Activated CD8-positive, alpha-beta T cell treated with anti-CD3 and anti-CD28 coated beads, Interleukin-2, amount 10 ng/mL, durations not matched to agents 7 days and 5 days (primary cell): ENCODE results near the gene KDM8. TPM values are rescaled to one million over a fixed set of nuclear protein-coding genes. Genes with fewer than 3 reads are reported as not detected.

Experiments
- ATAC-seq: fragments of 150-1000 bp; cut with Tn5 transposase; one replicate; pipeline ENCODE4 v1.10.0; 2021; ENCODE audit warnings: moderate library complexity
- CTCF ChIA-PET: fragments of 350-600 bp; sonication (Branson Sonifier 250); formaldehyde crosslinking; loops from one replicate; lab custom pipeline; 2021; ENCODE audit warnings: antibody characterized with exemption; lab: Charles Lee
- POLR2A ChIA-PET: fragments of 350-600 bp; sonication (Branson Sonifier 250); formaldehyde crosslinking; loops from one replicate; lab custom pipeline; 2021; ENCODE audit warnings: antibody characterized with exemption; lab: Charles Lee
- DNase-seq: peaks from one replicate; pipeline ENCODE4 v3.0.0-alpha.2; 2020
- H3K27ac Mint-ChIP-seq: one replicate; pipeline ENCODE4 v1.8.0; 2021; ENCODE audit warnings: mild to moderate bottlenecking, mixed read lengths
- H3K27me3 Mint-ChIP-seq: one replicate; pipeline ENCODE4 v1.8.0; 2021; ENCODE audit warnings: low read depth, mixed read lengths
- H3K36me3 Mint-ChIP-seq: one replicate; pipeline ENCODE4 v1.8.0; 2021; ENCODE audit warnings: low read depth, mixed read lengths
- H3K4me1 Mint-ChIP-seq: one replicate; pipeline ENCODE4 v1.8.0; 2021; ENCODE audit warnings: low read depth, mixed read lengths
- H3K4me3 Mint-ChIP-seq: one replicate; pipeline ENCODE4 v1.8.0; 2021; ENCODE audit warnings: mild to moderate bottlenecking, mixed read lengths
- H3K9me3 Mint-ChIP-seq: one replicate; pipeline ENCODE4 v1.8.0; 2022; ENCODE audit warnings: mixed read lengths; ENCODE audit not compliant: insufficient read depth
- total RNA-seq, 2 experiments: library from RNA; stranded (reverse); gene quantifications; one replicate each; pipeline ENCODE4 v1.2.3, GENCODE V29; 2021

KDM8 gene
- total RNA-seq, 2 experiments from 2014 or later, result 14.7 to 15.0 TPM

DNA sequence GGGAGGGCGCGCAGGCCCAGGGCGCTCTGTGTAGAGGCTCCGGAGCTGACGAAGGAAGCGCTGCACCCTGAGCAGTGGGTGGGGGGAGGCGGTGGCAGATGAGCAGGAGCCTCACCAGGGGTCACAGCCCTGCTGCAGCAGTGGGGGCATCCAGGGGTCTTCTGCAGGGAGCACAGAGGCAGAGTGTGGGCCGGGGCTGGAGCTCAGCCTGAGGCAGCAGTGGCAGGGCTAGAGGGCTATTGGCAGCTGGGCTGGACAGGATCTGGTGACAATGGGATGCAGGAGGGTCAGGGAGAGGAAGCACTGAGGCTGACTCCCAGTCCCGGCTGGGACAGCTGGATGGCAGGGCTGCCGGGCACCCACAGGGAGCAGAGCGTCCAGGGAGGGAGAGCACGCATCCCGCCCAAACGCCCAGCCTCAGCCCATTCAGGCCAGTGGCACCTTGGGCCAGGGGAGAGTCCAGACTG, 21.0 kb downstream of the KDM8 start:
- H3K4me3 Mint-ChIP-seq, result no peak overlapping the region
- no peak for ATAC-seq
- POLR2A ChIA-PET, result no interaction called here

DNA sequence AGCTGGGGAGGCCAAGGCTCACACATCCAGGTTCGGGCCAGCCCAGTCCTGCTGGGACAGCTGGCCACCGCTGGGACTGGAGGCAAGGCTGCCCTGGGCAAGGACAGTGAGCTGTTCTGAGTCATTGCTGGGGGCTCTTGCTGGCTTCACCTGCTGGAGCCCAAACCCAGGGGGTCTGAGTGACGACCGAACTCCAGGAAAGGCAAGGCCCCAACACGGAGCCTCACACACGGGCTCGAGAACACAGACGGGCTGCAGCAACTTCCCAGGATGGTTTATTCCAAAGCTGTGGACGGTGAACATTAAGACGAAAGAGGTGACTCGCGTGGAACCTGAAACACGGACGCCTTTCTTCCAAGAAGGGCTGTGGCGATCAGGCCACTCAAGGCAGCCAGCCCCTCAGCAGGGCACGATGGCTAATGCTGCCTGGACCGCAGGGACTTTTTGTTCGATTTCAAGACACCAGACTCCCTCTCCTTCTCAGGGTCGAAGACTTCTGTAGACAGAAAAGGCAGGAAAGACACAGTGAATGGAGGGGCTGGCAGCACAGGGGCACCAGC, 21.5 kb downstream of the KDM8 start:
- H3K27me3 Mint-ChIP-seq, result no peaks in the 10 kb centered on the region
- H3K4me1 Mint-ChIP-seq, result peaks cover 32% of the 10 kb centered on the region

More for the DNA sequence above, 21.0 kb downstream of the KDM8 start:
- CTCF ChIA-PET, result no interaction called here
- H3K27ac Mint-ChIP-seq, result peak overlapping the region; percentile 50
- H3K36me3 Mint-ChIP-seq, result peaks cover 21% of the 10 kb centered on the region
- peaks cover 27% of the 10 kb centered on the region for H3K4me1 Mint-ChIP-seq
- H3K9me3 Mint-ChIP-seq, result no peaks in the 10 kb centered on the region
- DNase-seq, result no peak
- no peaks in the 10 kb centered on the region for H3K27me3 Mint-ChIP-seq

DNA sequence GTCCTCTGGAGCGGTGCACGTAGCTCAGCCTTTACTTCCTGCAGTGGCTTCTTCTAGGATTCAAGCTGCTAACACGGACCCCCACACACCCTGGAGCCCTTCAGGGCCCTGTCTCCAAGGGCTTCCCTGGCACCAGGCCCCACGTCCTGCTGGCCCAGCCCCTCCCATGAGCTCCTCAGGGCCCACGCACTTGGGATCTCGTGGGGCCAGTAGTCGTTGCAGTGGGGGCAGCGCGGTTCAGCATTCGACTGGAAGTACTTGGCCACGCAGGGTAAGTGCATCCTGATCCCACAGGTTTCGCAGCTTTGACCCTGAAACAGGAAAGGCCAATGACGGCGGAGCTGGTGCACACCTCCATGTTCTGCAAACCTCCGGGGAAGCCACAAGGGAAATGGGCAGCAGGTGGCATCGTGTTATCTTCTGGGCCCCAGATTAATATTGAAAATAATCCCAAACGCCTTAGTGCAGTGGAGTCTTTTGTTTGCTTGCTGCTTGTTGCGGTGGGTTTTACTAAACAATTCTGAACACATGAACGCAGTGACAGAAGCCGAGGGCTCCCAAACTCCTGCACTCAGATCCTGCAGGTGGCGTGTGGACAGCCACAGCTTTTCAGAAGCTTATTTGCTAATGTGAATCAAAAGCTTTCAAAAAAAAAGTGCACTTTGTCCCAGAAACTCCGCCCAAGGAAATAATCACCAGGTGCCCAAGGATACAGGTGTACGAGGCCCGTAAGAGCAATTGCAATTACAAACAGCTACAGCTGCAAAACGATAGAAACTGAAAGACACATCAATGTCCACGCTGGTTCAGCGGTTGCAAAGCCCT, 22.4 kb downstream of the KDM8 start:
- Mint-ChIP-seq H3K9me3 (no peaks in the 10 kb centered on the region), H3K4me1 (peaks cover 41% of the 10 kb centered on the region), H3K4me3 (no peak overlapping the region), H3K36me3 (peaks cover 25% of the 10 kb centered on the region), H3K27me3 (no peaks in the 10 kb centered on the region), H3K27ac (peak overlapping the region; percentile 65)
- ATAC-seq (no peak), DNase-seq (no peak)
- CTCF ChIA-PET, result interaction anchor here (0.7 to 2.4 kb wide), 7 partner anchors 9 to 142 kb away, joined by 3 to 13 read pairs (median 5); partner anchors contain the start of gene KDM8
- POLR2A ChIA-PET, result interaction anchor here (1.1 to 1.2 kb wide), 2 partner anchors 9 to 141 kb away, joined by 3 to 5 read pairs; no protein-coding TSS in a partner anchor

More for the DNA sequence above, 21.5 kb downstream of the KDM8 start:
- ATAC-seq (no peak), DNase-seq (no peak)
- no peak overlapping the region for H3K4me3 Mint-ChIP-seq
- ChIA-PET POLR2A (interaction anchor here (1.1 to 1.2 kb wide), 2 partner anchors 10 to 141 kb away, joined by 3 to 5 read pairs; no protein-coding TSS in a partner anchor), CTCF (interaction anchor here (1.3 to 2.4 kb wide), 4 partner anchors 10 to 143 kb away, joined by 3 to 13 read pairs (median 5); no protein-coding TSS in a partner anchor)
- no peaks in the 10 kb centered on the region for H3K9me3 Mint-ChIP-seq
- H3K36me3 Mint-ChIP-seq, result peaks cover 23% of the 10 kb centered on the region
- peak overlapping the region; percentile 52 for H3K27ac Mint-ChIP-seq

DNA sequence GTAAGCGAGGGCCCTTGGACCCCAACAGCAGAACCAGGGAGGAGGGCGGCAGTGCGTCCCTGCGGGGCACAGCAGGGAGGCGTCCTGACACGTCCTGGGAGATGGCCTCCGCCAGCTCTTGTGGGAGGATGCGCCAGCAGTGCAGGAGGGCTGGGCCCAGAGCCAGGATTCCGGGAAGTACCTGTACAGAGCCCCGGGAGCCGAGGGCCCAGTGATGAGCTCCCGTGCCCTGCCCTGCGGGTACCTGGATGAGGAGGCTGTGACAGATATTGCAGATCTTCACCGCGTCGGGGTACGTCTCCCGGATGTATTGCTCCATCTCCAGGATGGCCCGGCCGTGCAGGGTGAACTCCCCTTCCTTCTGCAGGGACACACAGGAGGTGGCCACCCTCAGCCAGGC, 23.1 kb downstream of the KDM8 start:
- Mint-ChIP-seq H3K36me3 (peaks cover 29% of the 10 kb centered on the region), H3K9me3 (no peaks in the 10 kb centered on the region), H3K27ac (peak overlapping the region; percentile 65), H3K4me3 (no peak overlapping the region), H3K4me1 (peaks cover 48% of the 10 kb centered on the region), H3K27me3 (no peaks in the 10 kb centered on the region)
- ChIA-PET POLR2A (interaction anchor here (1.0 kb wide), 1 partner anchor 22 kb away, joined by 4 read pairs; no protein-coding TSS in a partner anchor), CTCF (interaction anchor here (1.3 to 2.4 kb wide), 4 partner anchors 8 to 142 kb away, joined by 5 to 13 read pairs (median 8); partner anchors contain the start of gene KDM8)
- ATAC-seq, result no peak
- no peak for DNase-seq

DNA sequence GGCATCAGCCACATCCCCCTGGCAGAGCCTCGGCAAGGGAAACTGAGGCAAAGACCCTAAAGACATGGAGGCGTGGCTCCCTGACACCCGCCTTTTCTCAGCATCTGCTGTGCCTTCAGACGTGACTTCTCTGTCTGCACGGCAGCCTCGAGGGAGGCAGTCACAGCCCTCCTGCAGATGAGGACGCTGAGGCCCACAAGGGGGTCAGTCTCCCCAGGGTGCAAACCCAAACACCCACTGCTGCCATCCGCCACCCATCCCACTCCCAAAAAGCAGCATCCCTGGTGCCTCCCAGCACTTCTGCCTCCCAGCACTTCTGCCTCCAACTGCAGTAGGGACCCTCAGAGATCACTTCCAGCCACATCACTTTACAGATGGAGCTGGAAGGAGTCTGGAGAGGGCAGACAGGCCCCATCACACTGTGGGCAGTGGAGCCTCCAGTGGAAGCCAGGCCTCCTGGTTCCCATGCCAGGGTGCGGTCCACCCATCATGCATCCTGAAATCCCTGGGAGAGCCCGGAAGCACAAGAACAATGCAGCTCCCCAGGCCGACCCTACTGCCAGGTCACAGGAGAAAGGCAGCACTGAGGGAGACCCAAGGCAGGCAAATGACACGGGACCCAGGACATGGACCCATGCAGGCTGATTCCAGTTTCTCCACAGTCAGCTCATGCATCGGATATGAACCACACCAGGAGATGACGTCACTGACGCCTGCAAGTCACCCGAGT, 23.8 kb downstream of the KDM8 start:
- Mint-ChIP-seq H3K36me3 (peaks cover 32% of the 10 kb centered on the region), H3K4me1 (peaks cover 54% of the 10 kb centered on the region), H3K4me3 (no peak overlapping the region), H3K27ac (peak overlapping the region; percentile 39), H3K9me3 (no peaks in the 10 kb centered on the region), H3K27me3 (no peaks in the 10 kb centered on the region)
- ChIA-PET POLR2A (interaction anchor here (1.0 kb wide), 1 partner anchor 23 kb away, joined by 4 read pairs; no protein-coding TSS in a partner anchor), CTCF (interaction anchor here (0.8 to 2.4 kb wide), 3 partner anchors 7 to 141 kb away, joined by 3 to 13 read pairs (median 9); no protein-coding TSS in a partner anchor)
- no peak for ATAC-seq
- no peak for DNase-seq

DNA sequence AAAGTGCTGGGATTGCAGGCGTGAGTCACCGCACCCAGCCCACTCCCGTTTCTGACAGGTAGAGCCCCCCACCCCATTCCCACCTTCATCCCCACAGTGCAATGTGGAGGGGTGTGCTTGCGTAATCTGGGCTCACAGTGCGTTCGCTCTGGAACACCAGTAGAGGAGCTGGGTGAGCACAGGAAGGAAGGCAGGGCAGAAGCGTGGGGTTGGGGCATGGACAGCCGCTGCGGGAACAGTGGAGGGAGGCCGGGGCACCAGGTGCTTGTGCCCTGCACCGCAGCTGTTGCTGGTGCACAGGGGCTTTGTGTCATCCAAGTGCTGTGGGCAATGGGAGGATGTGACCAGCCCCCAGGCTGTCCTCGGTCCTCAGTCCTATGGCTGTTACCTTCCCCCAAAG, 24.7 kb downstream of the KDM8 start:
- ATAC-seq (no peak), DNase-seq (no peak)
- peaks cover 64% of the 10 kb centered on the region for H3K4me1 Mint-ChIP-seq
- no peaks in the 10 kb centered on the region for H3K27me3 Mint-ChIP-seq
- H3K4me3 Mint-ChIP-seq, result no peak overlapping the region
- ChIA-PET POLR2A (no interaction called here), CTCF (interaction anchor here (1.0 to 2.0 kb wide), 2 partner anchors 48 to 87 kb away, joined by 3 to 9 read pairs; no protein-coding TSS in a partner anchor)
- H3K9me3 Mint-ChIP-seq, result no peaks in the 10 kb centered on the region
- H3K36me3 Mint-ChIP-seq, result peaks cover 41% of the 10 kb centered on the region
- H3K27ac Mint-ChIP-seq, result peak overlapping the region; percentile 61

DNA sequence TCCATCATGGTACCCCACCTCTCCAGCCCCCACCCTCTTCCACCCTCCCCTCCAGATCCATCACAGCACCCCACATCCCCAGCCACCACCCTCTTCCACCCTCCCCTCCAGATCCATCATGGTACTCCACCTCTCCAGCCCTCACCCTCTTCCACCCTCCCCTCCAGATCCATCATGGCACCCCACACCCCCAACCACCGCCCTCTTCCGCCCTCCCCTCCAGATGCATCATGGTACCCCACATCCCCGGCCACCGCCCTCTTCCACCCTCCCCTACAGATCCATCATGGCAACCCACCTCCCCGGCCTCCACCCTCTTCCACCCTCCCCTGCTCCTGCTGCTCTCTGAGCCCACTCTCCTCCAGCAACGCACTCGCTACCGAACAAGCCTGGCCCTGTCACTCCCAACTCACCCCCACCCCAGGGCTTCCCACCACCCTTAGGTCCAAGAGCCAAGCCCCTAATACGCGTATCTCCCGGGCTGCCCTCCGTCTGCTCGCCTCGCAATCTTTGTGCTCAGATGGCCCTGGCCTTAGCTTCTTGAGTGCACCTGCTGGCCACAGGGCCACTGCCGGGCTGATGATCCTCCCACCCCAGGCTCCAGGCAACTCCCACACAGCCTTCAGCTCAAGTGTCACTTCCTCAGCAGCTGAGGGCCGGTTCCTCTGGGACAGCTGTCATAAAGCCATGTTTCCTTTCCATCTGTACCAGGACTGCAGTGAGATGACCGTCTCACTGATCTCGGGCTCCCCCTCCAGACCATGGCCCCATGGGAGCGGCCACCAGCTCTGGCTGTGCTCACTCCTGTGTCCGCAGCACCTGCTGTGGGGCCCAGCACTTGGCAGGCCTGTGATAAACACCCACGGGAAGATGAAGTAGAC, 25.5 kb downstream of the KDM8 start:
- Mint-ChIP-seq H3K36me3 (peaks cover 48% of the 10 kb centered on the region), H3K27ac (peak overlapping the region; percentile 68), H3K4me3 (no peak overlapping the region), H3K4me1 (peaks cover 72% of the 10 kb centered on the region), H3K9me3 (no peaks in the 10 kb centered on the region), H3K27me3 (no peaks in the 10 kb centered on the region)
- DNase-seq, result no peak
- ChIA-PET CTCF (interaction anchor here (1.0 to 9.5 kb wide), 2 partner anchors 50 to 86 kb away, joined by 3 to 136 read pairs; no protein-coding TSS in a partner anchor), POLR2A (interaction anchor here (1.1 to 12.2 kb wide), 3 partner anchors 49 to 139 kb away, joined by 3 to 222 read pairs (median 4); partner anchors contain the start of gene IL4R)
- no peak for ATAC-seq

DNA sequence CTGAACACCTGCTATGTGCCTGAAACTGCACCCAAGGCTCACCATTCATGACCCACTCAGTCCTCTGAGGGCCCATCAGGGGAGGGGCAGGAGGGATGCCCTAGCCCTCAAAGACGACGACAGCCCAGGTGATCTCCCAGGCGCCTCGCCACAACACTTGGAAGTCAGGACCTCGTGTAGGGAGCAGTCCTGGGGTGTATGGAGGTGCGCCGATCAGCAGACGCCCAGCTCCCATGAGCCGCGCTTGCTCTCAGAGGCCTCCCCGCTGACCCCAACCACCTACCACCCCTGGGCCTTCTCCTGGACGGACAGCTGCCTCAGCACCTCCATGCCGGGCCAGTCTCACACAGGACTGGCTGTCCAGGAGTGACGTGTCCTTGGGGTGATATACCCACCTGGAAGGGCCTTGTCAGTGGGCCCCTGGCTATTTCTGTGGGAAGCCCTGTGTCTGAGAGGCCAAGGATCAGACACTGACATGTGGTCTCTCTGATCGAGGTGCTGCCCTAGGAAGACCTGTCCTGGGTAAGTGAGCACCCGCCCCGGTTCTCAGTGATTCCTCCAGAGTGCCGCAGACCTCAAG, 26.7 kb downstream of the KDM8 start:
- Mint-ChIP-seq H3K9me3 (no peaks in the 10 kb centered on the region), H3K36me3 (peaks cover 54% of the 10 kb centered on the region), H3K27me3 (no peaks in the 10 kb centered on the region), H3K4me1 (peaks cover 83% of the 10 kb centered on the region), H3K4me3 (peak overlapping the region; percentile 75), H3K27ac (peak overlapping the region; percentile 99)
- no peak for DNase-seq
- CTCF ChIA-PET, result interaction anchor here (0.6 to 9.5 kb wide), 21 partner anchors 26 to 227 kb away, joined by 3 to 153 read pairs (median 4); partner anchors contain the start of gene KDM8
- no peak for ATAC-seq
- POLR2A ChIA-PET, result interaction anchor here (1.3 to 12.2 kb wide), 4 partner anchors 24 to 89 kb away, joined by 3 to 222 read pairs (median 4); partner anchors contain the start of gene IL4R

DNA sequence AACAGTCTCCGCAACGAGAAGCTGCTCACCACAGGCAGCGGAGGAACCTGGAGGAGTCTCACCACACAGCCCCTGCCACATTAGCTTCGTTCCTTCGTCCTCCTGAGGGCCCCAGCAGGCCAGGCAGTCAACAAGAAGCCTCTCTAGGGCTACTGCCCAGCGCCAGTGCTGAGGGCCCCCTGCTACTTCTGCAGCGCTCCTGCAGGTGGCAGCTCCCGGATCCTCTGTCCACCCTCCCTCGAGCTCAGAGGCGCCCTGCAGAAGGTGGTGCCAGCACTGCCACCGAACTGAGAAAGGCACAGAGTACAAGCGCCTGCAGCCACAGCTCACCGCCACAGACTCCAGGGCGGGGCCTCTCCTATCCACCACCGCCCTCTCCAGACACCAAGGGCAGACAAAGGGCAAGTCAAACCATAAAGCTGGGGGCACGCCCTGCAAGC, 27.3 kb downstream of the KDM8 start:
- Mint-ChIP-seq H3K4me3 (peak overlapping the region; percentile 75), H3K36me3 (peaks cover 58% of the 10 kb centered on the region), H3K9me3 (no peaks in the 10 kb centered on the region), H3K4me1 (peaks cover 88% of the 10 kb centered on the region), H3K27me3 (no peaks in the 10 kb centered on the region), H3K27ac (peak overlapping the region; percentile 99)
- DNase-seq (peak; percentile 88), ATAC-seq (peak; percentile 57)
- ChIA-PET CTCF (interaction anchor here (0.7 to 9.5 kb wide), 22 partner anchors 27 to 226 kb away, joined by 3 to 153 read pairs (median 4); partner anchors contain the start of gene KDM8), POLR2A (interaction anchor here (0.6 to 12.2 kb wide), 5 partner anchors 24 to 124 kb away, joined by 3 to 222 read pairs (median 4); partner anchors contain the start of gene IL4R)
